Testis (tissue), 2 donors: ENCODE data around the gene SH3GL3.

Experiments
- CTCF ChIP-seq, 3 experiments: fragments of 450-650 bp in 2 of 3; fragments of 200-600 bp in 1 of 3; sonication (generic) in 1 of 3; IDR thresholded peaks; one replicate each; pipeline ENCODE4 v1.5.1; 2016 to 2019; ENCODE audit warnings: antibody characterized with exemption in 3 of 3, mild to moderate bottlenecking in 2 of 3, moderate library complexity in 1 of 3
- POLR2A ChIP-seq: fragments of 450-650 bp; IDR thresholded peaks from one replicate; pipeline ENCODE4 v1.6.1; 2017; ENCODE audit warnings: antibody characterized with exemption, mild to moderate bottlenecking, moderate library complexity

GRCh38 chr15:83598031-83598430 lies 150.9 kb downstream of the SH3GL3 start:
- no peak for TF ChIP-seq CTCF (IDR thresholded peaks at IDR 0.05)
- no peak for TF ChIP-seq POLR2A
